Vagina (tissue), 2 donors: ENCODE results near the gene STARD3NL.

Source experiments
- POLR2A ChIP-seq, 2 donors: fragments of 450-650 bp; IDR thresholded peaks; one replicate each; pipeline ENCODE4 v1.6.1; 2017; ENCODE audit warnings: antibody characterized with exemption in 2 of 2, mild to moderate bottlenecking in 2 of 2, moderate library complexity in 2 of 2
- POLR2AphosphoS5 ChIP-seq, 2 donors: sonication (generic); formaldehyde crosslinking; IDR thresholded peaks; one replicate each; pipeline ENCODE4 v1.9.0; 2017; ENCODE audit warnings: antibody characterized with exemption in 2 of 2, mild to moderate bottlenecking in 2 of 2, low read depth in 1 of 2; ENCODE audit not compliant: insufficient read depth in 1 of 2
- TF ChIP-seq, protein P1 (sequence below), 3 experiments: fragments of 450-650 bp in 2 of 3; fragments of 200-600 bp in 1 of 3; sonication (generic) in 1 of 3; IDR thresholded peaks; one replicate each; pipeline ENCODE4 v1.5.1; 2017 to 2019; ENCODE audit warnings: antibody characterized with exemption in 3 of 3, mild to moderate bottlenecking in 2 of 3, moderate library complexity in 2 of 3

DNA sequence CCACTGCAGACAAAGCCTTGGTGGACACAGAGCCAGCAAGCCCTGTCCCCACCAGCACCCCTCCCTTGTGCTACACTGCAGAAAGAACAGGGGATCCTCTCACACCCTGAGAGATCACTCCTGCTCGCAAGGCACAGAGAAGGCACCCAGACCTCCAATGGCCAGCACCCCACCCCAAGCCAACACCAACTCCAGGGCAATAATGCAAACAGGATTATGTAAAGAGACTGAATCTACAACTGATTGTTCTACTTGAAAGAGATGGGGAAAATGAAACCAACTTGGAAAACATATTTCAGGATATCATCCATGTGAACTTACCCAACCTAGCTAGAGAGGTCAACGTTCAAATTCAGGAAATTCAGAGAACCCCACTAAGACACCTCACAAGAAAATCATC is 26.5 kb upstream of the STARD3NL start:
- TF ChIP-seq, protein P1, sequence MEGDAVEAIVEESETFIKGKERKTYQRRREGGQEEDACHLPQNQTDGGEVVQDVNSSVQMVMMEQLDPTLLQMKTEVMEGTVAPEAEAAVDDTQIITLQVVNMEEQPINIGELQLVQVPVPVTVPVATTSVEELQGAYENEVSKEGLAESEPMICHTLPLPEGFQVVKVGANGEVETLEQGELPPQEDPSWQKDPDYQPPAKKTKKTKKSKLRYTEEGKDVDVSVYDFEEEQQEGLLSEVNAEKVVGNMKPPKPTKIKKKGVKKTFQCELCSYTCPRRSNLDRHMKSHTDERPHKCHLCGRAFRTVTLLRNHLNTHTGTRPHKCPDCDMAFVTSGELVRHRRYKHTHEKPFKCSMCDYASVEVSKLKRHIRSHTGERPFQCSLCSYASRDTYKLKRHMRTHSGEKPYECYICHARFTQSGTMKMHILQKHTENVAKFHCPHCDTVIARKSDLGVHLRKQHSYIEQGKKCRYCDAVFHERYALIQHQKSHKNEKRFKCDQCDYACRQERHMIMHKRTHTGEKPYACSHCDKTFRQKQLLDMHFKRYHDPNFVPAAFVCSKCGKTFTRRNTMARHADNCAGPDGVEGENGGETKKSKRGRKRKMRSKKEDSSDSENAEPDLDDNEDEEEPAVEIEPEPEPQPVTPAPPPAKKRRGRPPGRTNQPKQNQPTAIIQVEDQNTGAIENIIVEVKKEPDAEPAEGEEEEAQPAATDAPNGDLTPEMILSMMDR (IDR thresholded peaks at IDR 0.05), result no peak
- TF ChIP-seq POLR2AphosphoS5 (IDR thresholded peaks at IDR 0.05; ENCODE audit: insufficient read depth in 1 of 2, low read depth in 1 of 2), result no peak
- TF ChIP-seq POLR2A (IDR thresholded peaks at IDR 0.05), result no peak
